ENCODE results near the gene ADAM33.
A peak's percentile ranks its signal among the peaks of the same experiment; 100 is the strongest.

Gene ADAM33

GRCh38 chr20:3716195-3716834, 34.5 kb upstream of the ADAM33 start:
- peak; percentile 93 for TF ChIP-seq CTCF (IDR thresholded peaks at IDR 0.05; ENCODE audit: low read length, missing control alignments)
- no peak overlapping the region for H3K4me3 ChIP-seq (replicated peaks; ENCODE audit: low read depth, low read length)
- DNase-seq (ENCODE audit: low read depth): peak; percentile 67

GRCh38 chr20:3714092-3714491, 32.3 kb upstream of the ADAM33 start:
- no peak for DNase-seq (ENCODE audit: low read depth)
- no peak overlapping the region for H3K4me3 ChIP-seq (replicated peaks; ENCODE audit: low read depth, low read length)
- no peak for TF ChIP-seq CTCF (IDR thresholded peaks at IDR 0.05; ENCODE audit: low read length, missing control alignments)

DNA sequence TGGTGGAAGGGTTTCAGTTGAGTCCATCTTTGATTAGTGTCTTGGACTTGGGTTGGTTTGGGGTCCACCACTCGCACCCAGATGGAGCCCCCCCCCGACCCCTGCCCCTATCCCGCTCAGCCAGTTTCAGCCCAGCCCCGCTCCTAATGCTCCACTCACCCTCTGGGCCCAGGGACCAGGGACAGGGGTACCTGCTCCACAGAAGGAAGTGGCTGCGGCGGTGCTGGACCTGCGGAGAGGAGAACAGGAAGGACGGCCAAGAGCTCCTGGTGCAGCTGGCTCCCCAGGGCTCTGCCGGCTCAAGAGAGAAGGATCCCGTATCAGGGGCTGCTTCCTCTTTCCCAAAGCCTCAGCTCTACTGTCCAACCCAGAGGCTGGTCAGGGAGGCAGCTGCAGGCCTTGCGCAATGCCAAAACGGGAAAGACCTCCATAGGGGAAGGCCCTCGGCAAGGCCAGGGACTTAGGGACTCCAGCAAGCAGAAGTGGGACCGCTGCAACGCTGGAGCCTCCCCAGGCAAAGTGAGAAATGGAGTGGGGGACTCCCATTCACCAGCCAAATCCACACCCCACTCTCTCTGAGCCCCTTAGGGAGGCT, 30.6 kb upstream of the ADAM33 start, which contains the start of gene SIGLEC1:
SIGLEC1 (minus strand) TSS at position 322 of the 595 bp plus-strand sequence. CDS start 5,472 bp downstream, outside the sequence.
- no peak for TF ChIP-seq CTCF (IDR thresholded peaks at IDR 0.05; ENCODE audit: low read length, missing control alignments)
- H3K4me3 ChIP-seq (replicated peaks; ENCODE audit: low read depth, low read length): no peak within 1 kb of the TSS
- no peak for DNase-seq (ENCODE audit: low read depth)

DNA sequence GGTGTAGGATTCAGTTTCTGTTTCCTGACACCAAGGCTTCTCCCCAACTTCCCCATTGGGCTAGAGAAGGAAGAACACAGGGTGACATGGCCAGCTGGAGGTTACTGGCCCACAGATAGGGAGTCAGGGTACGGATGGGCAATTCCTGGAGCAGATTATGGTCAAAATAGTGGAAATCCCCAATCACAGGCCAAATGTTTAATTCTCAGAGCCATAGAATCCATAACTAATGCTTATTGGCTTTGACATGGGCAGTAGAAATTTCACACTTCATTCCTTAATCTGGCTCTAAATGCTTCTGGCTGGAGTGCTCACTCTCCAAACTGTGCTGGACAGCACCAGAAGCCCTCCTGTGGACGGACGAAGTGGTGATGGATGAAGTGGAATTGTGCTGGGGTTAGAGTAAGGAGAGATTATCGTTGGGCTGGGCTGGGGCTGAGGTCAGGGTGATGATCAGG, 29.7 kb upstream of the ADAM33 start:
- no peak for DNase-seq (ENCODE audit: low read depth)
- TF ChIP-seq CTCF (IDR thresholded peaks at IDR 0.05; ENCODE audit: low read length, missing control alignments): no peak
- H3K4me3 ChIP-seq (replicated peaks; ENCODE audit: low read depth, low read length): no peak overlapping the region

DNA sequence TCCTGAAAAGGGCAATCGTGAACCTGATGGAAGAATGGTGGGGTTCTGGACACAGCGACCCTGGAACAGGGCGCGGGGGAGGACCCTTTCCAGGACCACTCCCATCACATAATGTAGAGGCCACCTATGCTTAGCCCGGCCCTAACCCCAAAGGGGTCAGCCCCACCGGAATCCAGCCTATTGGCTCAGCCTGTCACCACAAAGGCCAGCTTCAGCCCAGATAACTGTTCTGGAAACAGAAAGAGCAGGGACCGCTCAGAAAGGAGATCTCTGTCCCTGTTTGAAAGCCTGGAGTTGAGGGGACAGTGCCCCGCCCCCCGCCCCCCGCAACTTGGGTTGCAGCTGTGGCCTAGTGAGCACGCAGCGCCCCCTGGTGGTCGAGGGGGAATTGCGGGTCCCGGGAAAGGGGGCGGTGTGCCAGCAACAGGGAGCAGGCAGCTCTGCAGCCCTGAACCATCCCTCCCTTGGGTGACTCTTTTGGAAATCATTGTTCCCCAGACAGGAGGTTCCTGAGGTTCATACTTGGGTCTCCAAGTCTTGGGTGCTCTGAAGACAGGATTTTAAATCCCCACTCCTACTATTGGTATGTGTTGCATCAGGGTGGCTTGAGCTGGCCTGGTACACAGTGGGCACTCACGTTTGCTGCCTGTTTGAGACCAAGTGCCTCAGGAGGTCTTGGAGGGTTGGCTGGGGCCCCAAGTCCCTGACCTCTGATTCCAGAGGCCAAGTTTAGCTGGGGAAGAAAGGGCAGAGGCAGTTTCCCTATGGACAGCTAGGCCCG, 29.1 kb upstream of the ADAM33 start:
- H3K4me3 ChIP-seq (replicated peaks; ENCODE audit: low read depth, low read length): no peak overlapping the region
- peak; percentile 51 for DNase-seq (ENCODE audit: low read depth)
- peak; percentile 72 for TF ChIP-seq CTCF (IDR thresholded peaks at IDR 0.05; ENCODE audit: low read length, missing control alignments)

GRCh38 chr20:3710011-3710466, 28.2 kb upstream of the ADAM33 start:
- no peak overlapping the region for H3K4me3 ChIP-seq (replicated peaks; ENCODE audit: low read depth, low read length)
- TF ChIP-seq CTCF (IDR thresholded peaks at IDR 0.05; ENCODE audit: low read length, missing control alignments): no peak
- DNase-seq (ENCODE audit: low read depth): no peak
